Measurements from ENCODE around the gene MYOD1.

MYOD1 gene

GRCh38 chr11:17734986-17735817 is 15.8 kb downstream of the MYOD1 start:
- peak; percentile 47 for DNase-seq (ENCODE audit: low spot score)

GRCh38 chr11:17735818-17736578 is 16.6 kb downstream of the MYOD1 start:
- DNase-seq (ENCODE audit: low spot score), result no peak

- DNase-seq (ENCODE audit: low spot score), result no peak
Measured at GRCh38 chr11:17736579-17736893, 17.2 kb downstream of the MYOD1 start.

GRCh38 chr11:17736930-17737817 is 17.8 kb downstream of the MYOD1 start:
- no peak for DNase-seq (ENCODE audit: low spot score)

- DNase-seq (ENCODE audit: low spot score), result no peak
Measured at GRCh38 chr11:17738151-17738973, 19.0 kb downstream of the MYOD1 start.

- DNase-seq (ENCODE audit: low spot score), result no peak
Measured at GRCh38 chr11:17739945-17740338, 20.6 kb downstream of the MYOD1 start.

GRCh38 chr11:17740649-17741235 is 21.4 kb downstream of the MYOD1 start:
- DNase-seq (ENCODE audit: low spot score), result no peak

GRCh38 chr11:17741487-17741886 is 22.1 kb downstream of the MYOD1 start:
- DNase-seq (ENCODE audit: low spot score), result no peak

- DNase-seq (ENCODE audit: low spot score), result no peak
Measured at GRCh38 chr11:17742019-17742418, 22.6 kb downstream of the MYOD1 start.

GRCh38 chr11:17743026-17743807 is 23.8 kb downstream of the MYOD1 start:
- no peak for DNase-seq (ENCODE audit: low spot score)

- DNase-seq (ENCODE audit: low spot score), result no peak
Measured at GRCh38 chr11:17743808-17744119, 24.4 kb downstream of the MYOD1 start.

- DNase-seq (ENCODE audit: low spot score), result no peak
Measured at GRCh38 chr11:17744151-17744940, 25.0 kb downstream of the MYOD1 start.

GRCh38 chr11:17745023-17745772 is 25.8 kb downstream of the MYOD1 start:
- DNase-seq (ENCODE audit: low spot score), result no peak

- DNase-seq (ENCODE audit: low spot score), result no peak
Measured at GRCh38 chr11:17746096-17746495, 26.7 kb downstream of the MYOD1 start.

- no peak for DNase-seq (ENCODE audit: low spot score)
Measured at GRCh38 chr11:17747131-17747955, 28.0 kb downstream of the MYOD1 start.

GRCh38 chr11:17748044-17748443 is 28.7 kb downstream of the MYOD1 start:
- DNase-seq (ENCODE audit: low spot score), result no peak

GRCh38 chr11:17748761-17749721 is 29.7 kb downstream of the MYOD1 start:
- no peak for DNase-seq (ENCODE audit: low spot score)
